ENCODE results near the gene MSH2.
A peak's percentile ranks its signal among the peaks of the same experiment; 100 is the strongest.
"Not testable (repeated sequence)": the region's sequence is repeated elsewhere in the genome, so short reads cannot be mapped to it uniquely, and the experiment has no call there.

MSH2 gene

DNA sequence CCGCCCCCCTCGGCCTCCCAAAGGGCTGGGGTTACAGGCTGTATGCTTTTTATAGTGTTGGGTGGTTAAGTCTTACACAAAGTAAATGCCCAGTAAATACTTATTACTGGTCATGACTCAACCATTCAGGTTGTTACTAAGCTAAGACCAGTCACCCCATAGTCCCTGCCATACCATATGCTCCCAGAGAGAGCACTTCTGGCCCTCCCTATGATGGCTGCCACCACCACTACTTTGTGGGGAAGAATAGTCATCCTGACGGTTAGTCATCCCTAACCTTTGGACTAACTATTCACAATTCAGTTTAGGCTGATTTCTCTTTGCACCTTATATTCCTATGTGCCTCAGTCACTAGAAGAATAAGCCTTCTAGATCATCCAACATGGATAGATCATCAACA is 42.0 kb upstream of the MSH2 start:
- DNase-seq (ENCODE audit: low read depth in 2 of 2), result peak in 1 of 2 donors; percentile 83
- H3K4me3 ChIP-seq (replicated peaks in 1 of 2; ENCODE audit: low read depth in 2 of 2, low read length in 2 of 2), result no peak overlapping the region
- no peak for TF ChIP-seq CTCF (IDR thresholded peaks at IDR 0.05; ENCODE audit: low read depth, low read length)

- DNase-seq (ENCODE audit: low read depth in 2 of 2); H3K4me3 ChIP-seq (replicated peaks in 1 of 2; ENCODE audit: low read depth in 2 of 2, low read length in 2 of 2): not testable (repeated sequence)
These were observed 41.3 kb upstream of the MSH2 start for GRCh38 chr2:47361505-47362229.

DNA sequence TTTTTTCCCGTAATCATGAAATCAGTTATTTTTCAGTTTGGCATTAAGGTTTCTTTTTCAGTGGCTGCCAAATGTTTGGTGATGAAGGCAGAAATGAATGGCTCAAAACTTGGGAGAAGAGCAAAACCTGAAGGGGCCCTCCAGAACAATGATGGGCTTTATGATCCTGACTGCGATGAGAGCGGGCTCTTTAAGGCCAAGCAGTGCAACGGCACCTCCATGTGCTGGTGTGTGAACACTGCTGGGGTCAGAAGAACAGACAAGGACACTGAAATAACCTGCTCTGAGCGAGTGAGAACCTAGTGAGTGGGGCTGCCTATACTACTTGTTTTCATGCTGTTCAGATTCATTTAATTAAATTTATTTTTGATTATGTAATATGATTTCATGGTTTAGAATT is 29.2 kb upstream of the MSH2 start:
- no peak for DNase-seq (ENCODE audit: low read depth in 2 of 2)
- no peak overlapping the region for H3K4me3 ChIP-seq (replicated peaks in 1 of 2; ENCODE audit: low read depth in 2 of 2, low read length in 2 of 2)
- TF ChIP-seq CTCF (IDR thresholded peaks at IDR 0.05; ENCODE audit: low read depth, low read length), result no peak

- no peak for TF ChIP-seq CTCF (IDR thresholded peaks at IDR 0.05; ENCODE audit: low read depth, low read length)
- DNase-seq (ENCODE audit: low read depth in 2 of 2), result no peak
- no peak overlapping the region for H3K4me3 ChIP-seq (replicated peaks in 1 of 2; ENCODE audit: low read depth in 2 of 2, low read length in 2 of 2)
These were observed 27.6 kb upstream of the MSH2 start for GRCh38 chr2:47375307-47375706.

GRCh38 chr2:47379384-47379783 is 23.6 kb upstream of the MSH2 start:
- TF ChIP-seq CTCF (IDR thresholded peaks at IDR 0.05; ENCODE audit: low read depth, low read length), result no peak
- DNase-seq (ENCODE audit: low read depth in 2 of 2), result no peak

GRCh38 chr2:47381408-47381807 is 21.5 kb upstream of the MSH2 start:
- no peak for DNase-seq (ENCODE audit: low read depth in 2 of 2)
- H3K4me3 ChIP-seq (replicated peaks in 1 of 2; ENCODE audit: low read depth in 2 of 2, low read length in 2 of 2), result no peak overlapping the region
- no peak for TF ChIP-seq CTCF (IDR thresholded peaks at IDR 0.05; ENCODE audit: low read depth, low read length)

More at GRCh38 chr2:47379384-47379783, 23.6 kb upstream of the MSH2 start:
- H3K4me3 ChIP-seq (replicated peaks in 1 of 2; ENCODE audit: low read depth in 2 of 2, low read length in 2 of 2), result no peak overlapping the region

DNA sequence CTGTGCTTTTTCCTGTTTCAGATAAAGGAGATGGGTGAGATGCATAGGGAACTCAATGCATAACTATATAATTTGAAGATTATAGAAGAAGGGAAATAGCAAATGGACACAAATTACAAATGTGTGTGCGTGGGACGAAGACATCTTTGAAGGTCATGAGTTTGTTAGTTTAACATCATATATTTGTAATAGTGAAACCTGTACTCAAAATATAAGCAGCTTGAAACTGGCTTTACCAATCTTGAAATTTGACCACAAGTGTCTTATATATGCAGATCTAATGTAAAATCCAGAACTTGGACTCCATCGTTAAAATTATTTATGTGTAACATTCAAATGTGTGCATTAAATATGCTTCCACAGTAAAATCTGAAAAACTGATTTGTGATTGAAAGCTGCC is 16.4 kb upstream of the MSH2 start:
- no peak for DNase-seq (ENCODE audit: low read depth in 2 of 2)

More for the DNA sequence above, 16.4 kb upstream of the MSH2 start:
- H3K4me3 ChIP-seq (replicated peaks in 1 of 2; ENCODE audit: low read depth in 2 of 2, low read length in 2 of 2), result no peak overlapping the region
- no peak for TF ChIP-seq CTCF (IDR thresholded peaks at IDR 0.05; ENCODE audit: low read depth, low read length)

Measured in cardiac fibroblast (primary cell).